HepG2 (cell line): ENCODE data around the gene CASKIN2. TPM values are rescaled to one million over a fixed set of nuclear protein-coding genes. Genes with fewer than 3 reads are reported as not detected.
A peak's percentile ranks its signal among the peaks of the same experiment; 100 is the strongest.

Experiments
- CERS6 ChIP-seq: sonication (generic); formaldehyde crosslinking; IDR thresholded peaks from 2 replicates; pipeline ENCODE4 v1.5.0; 2020; ENCODE audit warnings: missing genetic modification reagents
- MAF1 ChIP-seq: sonication (generic); formaldehyde crosslinking; IDR thresholded peaks from 2 replicates; pipeline ENCODE4 v1.5.0; 2020; ENCODE audit warnings: missing genetic modification reagents, borderline replicate concordance
- SKIL ChIP-seq: sonication (generic); formaldehyde crosslinking; IDR thresholded peaks from 2 replicates; pipeline ENCODE4 v1.8.0; 2022; ENCODE audit warnings: missing genetic modification reagents, mild to moderate bottlenecking, moderate library complexity, borderline replicate concordance
- SP2 ChIP-seq: sonication (generic); formaldehyde crosslinking; IDR thresholded peaks from 2 replicates; pipeline ENCODE4 v1.5.1; 2020; ENCODE audit warnings: mild to moderate bottlenecking, missing genetic modification reagents
- ZFP36L1 ChIP-seq: sonication (generic); formaldehyde crosslinking; IDR thresholded peaks from 2 replicates; pipeline ENCODE4 v1.8.0; 2022; ENCODE audit warnings: mild to moderate bottlenecking, missing genetic modification reagents, moderate library complexity
- ZFX ChIP-seq: sonication (generic); formaldehyde crosslinking; IDR thresholded peaks from 2 replicates; pipeline ENCODE4 v1.4.0; 2020; ENCODE audit warnings: mild to moderate bottlenecking, low read depth, missing genetic modification reagents, moderate library complexity
- ZNF432 ChIP-seq: sonication (generic); formaldehyde crosslinking; IDR thresholded peaks from 2 replicates; pipeline ENCODE4 v1.5.0; 2020; ENCODE audit warnings: missing genetic modification reagents, mild to moderate bottlenecking, borderline replicate concordance
- ZNF710 ChIP-seq: sonication (generic); formaldehyde crosslinking; IDR thresholded peaks from 2 replicates; pipeline ENCODE4 v1.5.0; 2020; ENCODE audit warnings: mild to moderate bottlenecking, missing genetic modification reagents, borderline replicate concordance
- polyA plus RNA-seq, 8 experiments: library from polyadenylated mRNA; depleted of rRNA in 3 of 8; stranded (reverse) in 7 of 8; unstranded in 1 of 8; fragments of >200 nt; fragmentation: Illumina TruSeq in 4 of 8; extraction: Trizol in 4 of 8; gene quantifications; 2 replicates each; pipeline versions ENCODE4 v1.2.1 to v1.2.3, GENCODE V29; 2011 to 2016; ENCODE audit warnings: low read depth in 4 of 8, missing spikeins in 1 of 8, mixed read lengths in 1 of 8; ENCODE audit not compliant: insufficient read depth in 1 of 8
- total RNA-seq, 5 experiments: library from RNA; depleted of rRNA; stranded (reverse); fragments of >200 nt; fragmentation: Illumina TruSeq; extraction: Trizol; gene quantifications; 2 replicates each; pipeline ENCODE4 v1.2.3, GENCODE V29; 2016; ENCODE audit warnings: low read depth in 1 of 5
- TF ChIP-seq, protein P1 (sequence below): sonication (generic); formaldehyde crosslinking; IDR thresholded peaks from 2 replicates; pipeline ENCODE4 v1.4.0; 2020; ENCODE audit warnings: missing genetic modification reagents
- TF ChIP-seq, protein P2 (sequence below): sonication (generic); formaldehyde crosslinking; IDR thresholded peaks from 2 replicates; pipeline ENCODE4 v1.5.0; 2020; ENCODE audit warnings: missing genetic modification reagents

Gene CASKIN2
- total and polyA plus RNA-seq, 2 of the 13 experiments (the other 11 are each of a cell fraction or from before 2014, with no cell fraction given) = 5.2 to 7.8 TPM

DNA sequence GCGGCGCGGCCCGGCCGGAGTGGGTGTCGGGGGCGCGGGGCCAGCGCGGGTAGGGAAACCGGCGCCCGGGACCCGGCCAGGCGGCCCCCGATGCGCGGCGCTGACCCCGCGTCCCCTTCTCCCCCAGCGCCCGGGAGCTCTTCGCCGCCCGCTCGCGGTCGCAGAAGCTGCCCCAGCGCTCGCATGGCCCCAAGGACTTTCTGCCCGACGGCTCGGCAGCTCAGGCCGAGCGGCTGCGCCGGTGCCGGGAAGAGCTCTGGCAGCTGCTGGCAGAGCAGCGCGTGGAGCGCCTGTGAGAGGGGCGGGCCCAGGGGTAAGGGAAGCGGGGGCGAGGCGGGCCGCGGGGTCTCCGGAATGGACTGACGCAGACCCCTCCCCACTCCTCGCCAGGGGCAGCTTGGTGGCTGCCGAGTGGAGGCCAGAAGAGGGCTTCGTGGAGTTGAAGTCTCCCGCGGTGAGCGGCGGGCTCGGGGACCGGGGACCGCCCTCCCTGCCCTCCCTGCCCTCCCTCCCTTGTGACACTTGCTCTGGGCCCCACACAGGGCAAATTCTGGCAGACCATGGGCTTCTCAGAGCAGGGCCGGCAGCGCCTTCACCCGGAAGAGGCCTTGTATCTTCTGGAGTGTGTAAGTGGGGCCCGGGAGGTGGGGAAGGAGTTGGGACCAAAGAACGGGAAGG is 1.4 kb upstream of the CASKIN2 start (continued):
- TF ChIP-seq CERS6 (CRISPR knock-in tag) (no peak), MAF1 (no peak), SP2 (CRISPR knock-in tag) (peak; percentile 6; the same call in 1 of the 2 replicates), ZNF710 (CRISPR knock-in tag) (no peak), ZNF432 (no peak), ZFP36L1 (CRISPR knock-in tag) (no peak), ZFX (CRISPR knock-in tag) (peak; percentile 28), SKIL (CRISPR knock-in tag) (no peak)
- TF ChIP-seq, protein P1, sequence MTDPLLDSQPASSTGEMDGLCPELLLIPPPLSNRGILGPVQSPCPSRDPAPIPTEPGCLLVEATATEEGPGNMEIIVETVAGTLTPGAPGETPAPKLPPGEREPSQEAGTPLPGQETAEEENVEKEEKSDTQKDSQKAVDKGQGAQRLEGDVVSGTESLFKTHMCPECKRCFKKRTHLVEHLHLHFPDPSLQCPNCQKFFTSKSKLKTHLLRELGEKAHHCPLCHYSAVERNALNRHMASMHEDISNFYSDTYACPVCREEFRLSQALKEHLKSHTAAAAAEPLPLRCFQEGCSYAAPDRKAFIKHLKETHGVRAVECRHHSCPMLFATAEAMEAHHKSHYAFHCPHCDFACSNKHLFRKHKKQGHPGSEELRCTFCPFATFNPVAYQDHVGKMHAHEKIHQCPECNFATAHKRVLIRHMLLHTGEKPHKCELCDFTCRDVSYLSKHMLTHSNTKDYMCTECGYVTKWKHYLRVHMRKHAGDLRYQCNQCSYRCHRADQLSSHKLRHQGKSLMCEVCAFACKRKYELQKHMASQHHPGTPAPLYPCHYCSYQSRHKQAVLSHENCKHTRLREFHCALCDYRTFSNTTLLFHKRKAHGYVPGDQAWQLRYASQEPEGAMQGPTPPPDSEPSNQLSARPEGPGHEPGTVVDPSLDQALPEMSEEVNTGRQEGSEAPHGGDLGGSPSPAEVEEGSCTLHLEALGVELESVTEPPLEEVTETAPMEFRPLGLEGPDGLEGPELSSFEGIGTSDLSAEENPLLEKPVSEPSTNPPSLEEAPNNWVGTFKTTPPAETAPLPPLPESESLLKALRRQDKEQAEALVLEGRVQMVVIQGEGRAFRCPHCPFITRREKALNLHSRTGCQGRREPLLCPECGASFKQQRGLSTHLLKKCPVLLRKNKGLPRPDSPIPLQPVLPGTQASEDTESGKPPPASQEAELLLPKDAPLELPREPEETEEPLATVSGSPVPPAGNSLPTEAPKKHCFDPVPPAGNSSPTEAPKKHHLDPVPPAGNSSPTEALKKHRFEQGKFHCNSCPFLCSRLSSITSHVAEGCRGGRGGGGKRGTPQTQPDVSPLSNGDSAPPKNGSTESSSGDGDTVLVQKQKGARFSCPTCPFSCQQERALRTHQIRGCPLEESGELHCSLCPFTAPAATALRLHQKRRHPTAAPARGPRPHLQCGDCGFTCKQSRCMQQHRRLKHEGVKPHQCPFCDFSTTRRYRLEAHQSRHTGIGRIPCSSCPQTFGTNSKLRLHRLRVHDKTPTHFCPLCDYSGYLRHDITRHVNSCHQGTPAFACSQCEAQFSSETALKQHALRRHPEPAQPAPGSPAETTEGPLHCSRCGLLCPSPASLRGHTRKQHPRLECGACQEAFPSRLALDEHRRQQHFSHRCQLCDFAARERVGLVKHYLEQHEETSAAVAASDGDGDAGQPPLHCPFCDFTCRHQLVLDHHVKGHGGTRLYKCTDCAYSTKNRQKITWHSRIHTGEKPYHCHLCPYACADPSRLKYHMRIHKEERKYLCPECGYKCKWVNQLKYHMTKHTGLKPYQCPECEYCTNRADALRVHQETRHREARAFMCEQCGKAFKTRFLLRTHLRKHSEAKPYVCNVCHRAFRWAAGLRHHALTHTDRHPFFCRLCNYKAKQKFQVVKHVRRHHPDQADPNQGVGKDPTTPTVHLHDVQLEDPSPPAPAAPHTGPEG (CRISPR knock-in tag) = no peak
- TF ChIP-seq, protein P2, sequence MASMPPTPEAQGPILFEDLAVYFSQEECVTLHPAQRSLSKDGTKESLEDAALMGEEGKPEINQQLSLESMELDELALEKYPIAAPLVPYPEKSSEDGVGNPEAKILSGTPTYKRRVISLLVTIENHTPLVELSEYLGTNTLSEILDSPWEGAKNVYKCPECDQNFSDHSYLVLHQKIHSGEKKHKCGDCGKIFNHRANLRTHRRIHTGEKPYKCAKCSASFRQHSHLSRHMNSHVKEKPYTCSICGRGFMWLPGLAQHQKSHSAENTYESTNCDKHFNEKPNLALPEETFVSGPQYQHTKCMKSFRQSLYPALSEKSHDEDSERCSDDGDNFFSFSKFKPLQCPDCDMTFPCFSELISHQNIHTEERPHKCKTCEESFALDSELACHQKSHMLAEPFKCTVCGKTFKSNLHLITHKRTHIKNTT (CRISPR knock-in tag) = no peak
